T-helper 1 cell (primary cell): ENCODE results near the gene TMEM163.

Source experiments
- DNase-seq, 5 donors: peaks; one replicate each; pipeline ENCODE4 v3.0.0-alpha.2; 2012 to 2020

The TMEM163 gene

GRCh38 chr2:134722728-134723127 is 3.9 kb upstream of the TMEM163 start:
- DNase-seq: no peak

GRCh38 chr2:134721596-134721995 is 2.8 kb upstream of the TMEM163 start:
- no peak for DNase-seq

GRCh38 chr2:134718023-134718816 is 580 bp downstream of the TMEM163 start:
- DNase-seq: no peak

- DNase-seq: no peak
Measured at GRCh38 chr2:134717286-134718022, 1.3 kb downstream of the TMEM163 start.

GRCh38 chr2:134716721-134717243 is 2.0 kb downstream of the TMEM163 start:
- no peak for DNase-seq

- DNase-seq: no peak
Measured at GRCh38 chr2:134715932-134716643, 2.7 kb downstream of the TMEM163 start.

GRCh38 chr2:134714228-134714627 is 4.6 kb downstream of the TMEM163 start:
- no peak for DNase-seq

GRCh38 chr2:134713606-134714005 is 5.2 kb downstream of the TMEM163 start:
- DNase-seq: no peak

- DNase-seq: no peak
Measured at GRCh38 chr2:134713176-134713575, 5.6 kb downstream of the TMEM163 start.

GRCh38 chr2:134712736-134713135 is 6.1 kb downstream of the TMEM163 start:
- DNase-seq: no peak

GRCh38 chr2:134712299-134712698 is 6.5 kb downstream of the TMEM163 start:
- DNase-seq: no peak

- no peak for DNase-seq
Measured at GRCh38 chr2:134711692-134712091, 7.1 kb downstream of the TMEM163 start.

GRCh38 chr2:134707330-134707676 is 11.5 kb downstream of the TMEM163 start:
- DNase-seq: no peak

- no peak for DNase-seq
Measured at GRCh38 chr2:134706587-134707329, 12.0 kb downstream of the TMEM163 start.

- no peak for DNase-seq
Measured at GRCh38 chr2:134705861-134706586, 12.8 kb downstream of the TMEM163 start.

GRCh38 chr2:134704173-134704572 is 14.6 kb downstream of the TMEM163 start:
- DNase-seq: no peak

- DNase-seq: no peak
Measured at GRCh38 chr2:134703426-134703825, 15.4 kb downstream of the TMEM163 start.

GRCh38 chr2:134700730-134701129 is 18.1 kb downstream of the TMEM163 start:
- no peak for DNase-seq

- no peak for DNase-seq
Measured at GRCh38 chr2:134694411-134694810, 24.4 kb downstream of the TMEM163 start.

- DNase-seq: no peak
Measured at GRCh38 chr2:134693359-134694330, 25.2 kb downstream of the TMEM163 start.

- no peak for DNase-seq
Measured at GRCh38 chr2:134692499-134692898, 26.3 kb downstream of the TMEM163 start.
